Heart right ventricle (tissue), 16 donors: ENCODE data around the gene A1BG. TPM values are rescaled to one million over a fixed set of nuclear protein-coding genes. Genes with fewer than 3 reads are reported as not detected.

Experiments
- ATAC-seq, 8 donors: fragments of 200-7000 bp; cut with Tn5 transposase; one replicate each; pipeline ENCODE4 v1.9.1; 2020; ENCODE audit warnings: mild to moderate bottlenecking in 8 of 8, moderate library complexity in 8 of 8, moderate number of reproducible peaks in 1 of 8
- DNase-seq, 2 donors: peaks; one replicate each; pipeline ENCODE4 v3.0.0-alpha.2; 2020
- H3K27ac ChIP-seq, 10 donors: fragments of 200-600 bp; sonication (generic) in 2 of 10; one replicate each; pipeline versions ENCODE4 v1.5.0 to v1.8.0; 2020 to 2022; ENCODE audit warnings: mild to moderate bottlenecking in 3 of 10
- H3K27me3 ChIP-seq, 7 donors: fragments of 200-600 bp; one replicate each; pipeline ENCODE4 v1.8.0; 2021 to 2022; ENCODE audit warnings: mild to moderate bottlenecking in 2 of 7
- H3K36me3 ChIP-seq, 9 donors: fragments of 200-600 bp; sonication (generic) in 1 of 9; one replicate each; pipeline versions ENCODE4 v1.5.0 to v1.8.0; 2020 to 2022; ENCODE audit warnings: mild to moderate bottlenecking in 2 of 9
- H3K4me1 ChIP-seq, 9 donors: fragments of 200-600 bp; sonication (generic) in 1 of 9; one replicate each; pipeline versions ENCODE4 v1.5.0 to v1.8.0; 2020 to 2022; ENCODE audit warnings: mild to moderate bottlenecking in 4 of 9
- H3K4me3 ChIP-seq, 10 donors: fragments of 200-600 bp; sonication (generic) in 2 of 10; one replicate each; pipeline versions ENCODE4 v1.5.0 to v1.8.0; 2020 to 2022; ENCODE audit warnings: mild to moderate bottlenecking in 7 of 10, moderate library complexity in 2 of 10
- H3K9me3 ChIP-seq, 11 donors: fragments of 200-600 bp in 10 of 11; sonication (generic) in 2 of 11; one replicate each; pipeline versions ENCODE4 v1.5.0 to v1.8.0; 2013 to 2022; ENCODE audit warnings: mild to moderate bottlenecking in 2 of 11, control low read depth in 1 of 11, moderate library complexity in 1 of 11
- WGBS, 2 donors: extraction: QIAGEN DNeasy Blood & Tissue Kit; methylation state at CpG; one replicate each; pipeline ENCODE4 v1.1.7; 2013; ENCODE audit warnings: inconsistent platforms in 1 of 2; 5-methylcytosine and 5-hydroxymethylcytosine counted together
- intact Hi-C, 10 donors: fragments of 100-400 bp; cut with DNase I; formaldehyde crosslinking; loops; one replicate each; pipeline versions ENCODE4 v1.11.1 to v1.14.2; 2022
- polyA plus RNA-seq, 2 donors: library from polyadenylated mRNA; stranded (reverse); fragments of 200-250 nt; gene quantifications; one replicate each; pipeline ENCODE4 v1.2.3, GENCODE V29; 2013
- total RNA-seq, 10 donors: library from RNA; stranded (reverse); fragmentation: NEBNext Ultra II Directional in 3 of 10; extraction: Animal tissue kit (Norgen Biotek cat#: 25700) in 3 of 10; gene quantifications; one replicate each; pipeline versions ENCODE4 v1.2.1 to v1.2.4, GENCODE V29; 2021 to 2023
- TF ChIP-seq, protein P1 (sequence below), 9 donors: fragments of 200-600 bp; sonication (generic) in 2 of 9; IDR thresholded peaks; one replicate each; pipeline versions ENCODE4 v1.5.0 to v1.8.0; 2021 to 2022; ENCODE audit warnings: antibody characterized with exemption in 9 of 9, mild to moderate bottlenecking in 5 of 9, moderate library complexity in 1 of 9
- donor health status: Arrhythmogenic right ventricular cardiomyopathy.
- donor health status: ischemic (EF 13 %, LVEDD 7.1; RV severe dilation, severe dysfunction).
- donor health status: healthy with polysubstance abuse.
- donor health status: DM: no; HTN: yes; CAD: no.
- donor health status: DM: no; HTN: no; CAD: no.
- donor health status: ischemic (EF 25% LVEDD 6.9; RV normal size, moderate dysfunction).
- donor health status: ischemic (EF 25% LVEDD 5.7; RV mildly dilated, moderate dysfunction).
- donor health status: healthy.
- donor health status: DM: yes; HTN: yes; CAD: no.
- donor health status: Ischemic cardiomyopathy.
- donor health status: ischemic (EF 35%, LVEDD 5.7; RV mildly dilated, moderate dysfunction).
- donor health status: nonischemic (EF 11% LVEDD 7.7; RV severe dilation, severe dysfunction).
- donor health status: DM: yes; HTN: yes; CAD: no.
- donor health status: PGD.
- donor health status: ischemic (EF 29% LVEDD 5.4; RV normal size, mild dysfunction).
- donor health status: nonischemic (EF 23%, LVEDD 6.1; RV moderate dilation, normal function).

Gene A1BG
- total and polyA plus RNA-seq, 12 donors = 0.80 to 9.6 (median 2.6) TPM

DNA sequence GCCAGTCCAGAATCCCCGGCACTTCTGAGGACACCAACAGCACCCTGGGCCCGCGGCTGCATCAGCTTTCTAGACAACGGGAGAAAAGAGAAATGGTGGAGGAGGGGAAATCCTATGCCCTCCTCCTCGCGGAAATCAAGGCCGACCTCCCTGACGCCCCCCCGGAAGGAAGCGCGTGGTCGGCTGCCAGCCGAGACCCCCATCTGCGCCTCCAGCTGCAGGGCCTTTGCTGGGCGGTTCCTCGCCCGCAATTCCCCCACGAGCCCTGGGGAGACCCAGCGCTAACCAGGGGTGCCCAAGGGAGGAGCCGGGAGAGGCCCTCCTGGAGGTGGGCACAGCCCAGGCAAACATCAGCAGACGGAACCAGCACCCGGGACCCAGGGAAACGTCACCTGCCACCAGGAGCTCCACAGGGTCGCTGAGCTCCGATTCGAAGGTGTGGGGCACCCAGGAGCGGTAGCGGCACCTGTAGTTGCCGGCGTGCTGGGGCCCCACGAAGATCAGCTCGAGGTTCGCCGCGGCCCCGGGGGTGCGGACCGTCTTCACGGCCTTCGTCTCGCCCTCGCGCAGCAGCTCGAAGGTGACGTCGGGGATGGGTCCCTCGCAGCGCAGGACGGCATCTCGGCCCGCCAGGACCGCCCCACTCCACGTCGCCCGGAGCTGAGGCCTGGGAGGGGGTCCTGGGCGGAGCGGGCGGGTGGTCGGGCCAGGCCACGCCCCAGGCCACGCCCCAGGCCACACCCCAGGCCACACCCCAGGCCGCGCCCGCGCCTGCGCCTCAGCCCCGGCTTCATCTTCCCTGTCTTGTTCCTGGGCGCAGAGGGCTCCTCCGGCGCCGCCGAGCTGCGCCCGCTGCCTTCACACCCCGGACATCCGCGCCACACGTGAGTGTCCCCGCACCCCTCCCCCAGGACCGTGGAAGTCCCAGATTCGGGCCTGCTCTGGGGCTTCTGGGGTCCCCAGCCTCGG lies 6.0 kb downstream of the A1BG start:
- H3K4me3 ChIP-seq = peak overlapping the region; percentile 30 to 75 (median 57)
- TF ChIP-seq, protein P1, sequence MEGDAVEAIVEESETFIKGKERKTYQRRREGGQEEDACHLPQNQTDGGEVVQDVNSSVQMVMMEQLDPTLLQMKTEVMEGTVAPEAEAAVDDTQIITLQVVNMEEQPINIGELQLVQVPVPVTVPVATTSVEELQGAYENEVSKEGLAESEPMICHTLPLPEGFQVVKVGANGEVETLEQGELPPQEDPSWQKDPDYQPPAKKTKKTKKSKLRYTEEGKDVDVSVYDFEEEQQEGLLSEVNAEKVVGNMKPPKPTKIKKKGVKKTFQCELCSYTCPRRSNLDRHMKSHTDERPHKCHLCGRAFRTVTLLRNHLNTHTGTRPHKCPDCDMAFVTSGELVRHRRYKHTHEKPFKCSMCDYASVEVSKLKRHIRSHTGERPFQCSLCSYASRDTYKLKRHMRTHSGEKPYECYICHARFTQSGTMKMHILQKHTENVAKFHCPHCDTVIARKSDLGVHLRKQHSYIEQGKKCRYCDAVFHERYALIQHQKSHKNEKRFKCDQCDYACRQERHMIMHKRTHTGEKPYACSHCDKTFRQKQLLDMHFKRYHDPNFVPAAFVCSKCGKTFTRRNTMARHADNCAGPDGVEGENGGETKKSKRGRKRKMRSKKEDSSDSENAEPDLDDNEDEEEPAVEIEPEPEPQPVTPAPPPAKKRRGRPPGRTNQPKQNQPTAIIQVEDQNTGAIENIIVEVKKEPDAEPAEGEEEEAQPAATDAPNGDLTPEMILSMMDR (IDR thresholded peaks at IDR 0.05) = no peak
- peaks cover 4 to 32% (median 18%) of the 10 kb centered on the region in 9 donors for H3K4me1 ChIP-seq
- 2% methylated on average over 73 to 82 of the region's 82 CpGs for WGBS, 2 donors
- H3K36me3 ChIP-seq = peaks cover 0 to 4% (median 0%) of the 10 kb centered on the region in 9 donors
- peak overlapping the region in 9 of 10 donors; percentile 42 to 81 (median 61) for H3K27ac ChIP-seq
- H3K9me3 ChIP-seq = no peaks in the 10 kb centered on the region
- H3K27me3 ChIP-seq = peaks cover 1 to 80% (median 57%) of the 10 kb centered on the region in 7 donors
- DNase-seq (peak; percentile 26 to 61), ATAC-seq (peak; percentile 87 to 97 (median 90))
- intact Hi-C loops = no loop called here

- Histone ChIP-seq H3K4me1 (peaks cover 2 to 28% (median 11%) of the 10 kb centered on the region in 9 donors), H3K4me3 (no peak overlapping the region), H3K27me3 (peaks cover 0 to 63% (median 48%) of the 10 kb centered on the region in 7 donors), H3K36me3 (peaks cover 0 to 11% (median 0%) of the 10 kb centered on the region in 9 donors), H3K27ac (no peak overlapping the region), H3K9me3 (no peaks in the 10 kb centered on the region)
- ATAC-seq = no peak
- TF ChIP-seq, protein P1 (IDR thresholded peaks at IDR 0.05) = no peak
- no peak for DNase-seq
- intact Hi-C loops = no loop called here
- WGBS, 2 donors = 73 to 74% methylated on average over 5 of the region's 5 CpGs
Measured at GRCh38 chr19:58345558-58345957, 7.7 kb downstream of the A1BG start.

DNA sequence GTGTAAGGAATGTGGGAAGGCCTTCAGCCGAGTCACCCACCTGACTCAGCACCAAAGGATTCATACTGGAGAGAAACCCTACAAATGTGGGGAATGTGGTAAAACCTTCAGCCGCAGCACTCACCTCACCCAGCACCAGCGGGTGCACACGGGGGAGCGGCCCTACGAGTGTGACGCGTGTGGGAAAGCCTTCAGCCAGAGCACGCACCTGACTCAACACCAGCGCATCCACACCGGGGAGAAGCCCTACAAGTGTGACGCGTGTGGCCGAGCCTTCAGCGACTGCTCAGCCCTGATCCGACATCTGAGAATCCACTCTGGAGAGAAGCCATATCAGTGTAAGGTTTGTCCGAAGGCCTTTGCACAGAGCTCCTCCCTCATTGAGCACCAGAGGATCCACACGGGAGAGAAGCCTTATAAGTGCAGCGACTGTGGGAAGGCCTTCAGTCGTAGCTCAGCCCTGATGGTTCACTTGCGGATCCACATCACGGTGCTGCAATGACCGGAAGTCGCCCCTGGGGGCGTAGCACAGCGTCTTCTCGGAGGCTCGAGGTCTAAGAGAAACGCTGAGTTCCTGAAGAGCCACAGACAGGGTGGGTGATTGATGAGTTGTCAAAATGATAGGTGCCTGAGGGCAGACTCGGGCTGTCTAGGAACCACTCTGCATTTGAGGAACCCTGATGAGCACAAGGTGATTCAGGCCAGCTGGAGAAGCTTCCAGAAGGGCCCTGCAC lies 14.3 kb downstream of the A1BG start:
- Histone ChIP-seq H3K27ac (no peak overlapping the region), H3K9me3 (peaks cover 0 to 4% (median 0%) of the 10 kb centered on the region in 11 donors), H3K4me1 (no peaks in the 10 kb centered on the region), H3K27me3 (no peaks in the 10 kb centered on the region), H3K36me3 (peaks cover 0 to 66% (median 17%) of the 10 kb centered on the region in 9 donors), H3K4me3 (no peak overlapping the region)
- intact Hi-C loops = no loop called here
- ATAC-seq (no peak), DNase-seq (no peak)
- TF ChIP-seq, protein P1 (IDR thresholded peaks at IDR 0.05) = no peak
- WGBS, 2 donors = 79 to 80% methylated on average over 30 of the region's 30 CpGs

DNA sequence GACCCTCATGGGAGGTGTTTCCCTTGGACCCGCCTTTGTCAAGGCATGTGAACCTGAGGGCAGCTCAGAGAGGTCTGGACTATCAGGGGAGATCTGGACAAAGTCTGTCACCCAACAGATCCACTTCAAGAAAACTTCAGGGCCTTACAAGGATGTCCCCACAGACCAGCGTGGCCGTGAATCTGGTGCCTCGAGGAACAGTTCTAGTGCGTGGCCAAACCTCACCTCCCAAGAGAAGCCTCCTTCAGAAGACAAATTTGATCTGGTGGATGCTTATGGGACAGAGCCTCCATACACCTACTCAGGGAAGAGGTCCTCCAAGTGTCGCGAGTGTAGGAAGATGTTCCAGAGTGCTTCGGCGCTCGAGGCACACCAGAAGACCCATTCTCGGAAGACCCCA lies 15.0 kb downstream of the A1BG start:
- intact Hi-C loops = no loop called here
- Histone ChIP-seq H3K36me3 (peaks cover 0 to 66% (median 17%) of the 10 kb centered on the region in 9 donors), H3K4me1 (no peaks in the 10 kb centered on the region), H3K9me3 (peaks cover 0 to 4% (median 0%) of the 10 kb centered on the region in 11 donors), H3K27ac (no peak overlapping the region), H3K27me3 (no peaks in the 10 kb centered on the region), H3K4me3 (no peak overlapping the region)
- DNase-seq = no peak
- TF ChIP-seq, protein P1 (IDR thresholded peaks at IDR 0.05) = no peak
- ATAC-seq = no peak
- 98 to 100% methylated on average over 11 of the region's 11 CpGs for WGBS, 2 donors
